ENCODE data around the gene PRPF40A.
A peak's percentile ranks its signal among the peaks of the same experiment; 100 is the strongest.

DNA sequence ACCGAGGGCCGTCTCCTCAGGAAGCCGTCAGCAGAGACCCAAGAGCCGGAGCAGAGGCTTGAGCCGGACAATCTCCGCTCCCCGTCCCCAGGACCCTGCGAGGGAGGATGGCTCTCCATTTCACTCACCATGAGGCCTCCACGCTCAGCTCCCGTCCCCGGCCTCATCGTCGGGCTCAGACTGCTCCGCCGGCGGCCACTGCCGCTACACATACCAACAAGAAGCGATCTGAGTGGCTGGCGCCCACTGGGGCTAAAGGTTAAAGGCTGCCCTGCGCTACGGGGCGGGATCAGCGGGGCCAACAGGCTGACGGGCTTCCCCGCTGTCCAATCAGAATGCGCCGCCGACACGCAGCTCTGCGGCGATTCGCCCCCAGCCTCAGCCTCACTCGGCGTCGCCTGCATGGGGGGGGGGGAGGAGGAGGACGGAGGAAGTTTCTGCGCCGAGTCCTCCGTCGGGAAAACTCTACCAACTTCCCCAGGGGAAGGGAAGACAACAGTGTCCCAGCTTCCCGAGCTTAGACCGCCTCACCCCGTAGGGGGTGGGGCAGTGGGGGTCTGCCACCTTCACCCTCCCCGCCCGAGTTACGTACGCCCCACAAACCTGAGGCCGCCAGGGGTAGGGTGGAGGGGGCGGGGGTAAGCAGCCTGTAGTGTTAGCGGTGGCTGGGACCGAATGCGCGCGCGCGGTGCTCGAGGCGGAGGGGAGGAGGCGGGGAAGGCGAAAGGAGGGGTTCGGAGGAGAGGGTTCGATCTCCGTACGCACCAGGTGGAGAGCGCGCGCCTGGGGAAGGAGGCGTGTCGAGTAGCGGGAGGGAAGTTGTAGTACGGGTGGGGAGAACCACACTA lies at the start of gene PRPF40A:
- TF ChIP-seq, protein P1, sequence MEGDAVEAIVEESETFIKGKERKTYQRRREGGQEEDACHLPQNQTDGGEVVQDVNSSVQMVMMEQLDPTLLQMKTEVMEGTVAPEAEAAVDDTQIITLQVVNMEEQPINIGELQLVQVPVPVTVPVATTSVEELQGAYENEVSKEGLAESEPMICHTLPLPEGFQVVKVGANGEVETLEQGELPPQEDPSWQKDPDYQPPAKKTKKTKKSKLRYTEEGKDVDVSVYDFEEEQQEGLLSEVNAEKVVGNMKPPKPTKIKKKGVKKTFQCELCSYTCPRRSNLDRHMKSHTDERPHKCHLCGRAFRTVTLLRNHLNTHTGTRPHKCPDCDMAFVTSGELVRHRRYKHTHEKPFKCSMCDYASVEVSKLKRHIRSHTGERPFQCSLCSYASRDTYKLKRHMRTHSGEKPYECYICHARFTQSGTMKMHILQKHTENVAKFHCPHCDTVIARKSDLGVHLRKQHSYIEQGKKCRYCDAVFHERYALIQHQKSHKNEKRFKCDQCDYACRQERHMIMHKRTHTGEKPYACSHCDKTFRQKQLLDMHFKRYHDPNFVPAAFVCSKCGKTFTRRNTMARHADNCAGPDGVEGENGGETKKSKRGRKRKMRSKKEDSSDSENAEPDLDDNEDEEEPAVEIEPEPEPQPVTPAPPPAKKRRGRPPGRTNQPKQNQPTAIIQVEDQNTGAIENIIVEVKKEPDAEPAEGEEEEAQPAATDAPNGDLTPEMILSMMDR (IDR thresholded peaks at IDR 0.05) = no peak
- peak; percentile 39 to 69 for TF ChIP-seq POLR2A (IDR thresholded peaks at IDR 0.05)
